ENCODE results near the gene SEMA6B. TPM values are rescaled to one million over a fixed set of nuclear protein-coding genes. Genes with fewer than 3 reads are reported as not detected.

SEMA6B gene
- total and polyA plus RNA-seq, 2 donors (not counting 3 experiments of a cell fraction or from before 2014, with no cell fraction given) = 97.8 to 176 TPM

- Histone ChIP-seq H3K9ac (replicated peaks; ENCODE audit: extremely low read depth, insufficient read depth, low read length) (no peak overlapping the region), H4K20me1 (replicated peaks; ENCODE audit: control insufficient read depth, extremely low read depth, insufficient read depth, low read length) (no peaks in the 10 kb centered on the region), H3K36me3 (ENCODE audit: control insufficient read depth in 2 of 2, extremely low read depth in 1 of 2, insufficient read depth in 2 of 2, low read length in 2 of 2) (no peaks in the 10 kb centered on the region), H3K4me3 (replicated peaks in 1 of 3; ENCODE audit: insufficient read depth in 1 of 3, low read depth in 1 of 3, low read length in 3 of 3) (no peak overlapping the region), H3K27me3 (ENCODE audit: control insufficient read depth in 2 of 2, insufficient read depth in 2 of 2, low read length in 2 of 2) (peaks cover 0 to 2% of the 10 kb centered on the region in 2 experiments), H3K79me2 (ENCODE audit: control insufficient read depth, insufficient read depth, low read length) (no peaks in the 10 kb centered on the region), H3K9me1 (replicated peaks; ENCODE audit: control insufficient read depth, extremely low read depth, insufficient read depth, low read length) (no peaks in the 10 kb centered on the region), H2AFZ (ENCODE audit: low read depth, low read length) (no peak overlapping the region), H3K27ac (ENCODE audit: insufficient read depth, low read depth, low read length) (no peak overlapping the region), H3K9me3 (replicated peaks; ENCODE audit: control insufficient read depth, insufficient read depth, low read length) (no peaks in the 10 kb centered on the region), H3K4me1 (ENCODE audit: control insufficient read depth, extremely low read depth, insufficient read depth, low read length) (peaks cover 14% of the 10 kb centered on the region), H3K4me2 (ENCODE audit: insufficient read depth, low read length) (no peak overlapping the region)
- BruUV-seq (replicated peaks) = no TSS peak
- FAIRE-seq = no peak
- ChIA-PET POLR2A (no interaction called here), CTCF (interaction anchor here (1.4 to 1.9 kb wide), 2 partner anchors 10 to 47 kb away, joined by 4 to 9 read pairs; no protein-coding TSS in a partner anchor)
- TF ChIP-seq JUN (IDR thresholded peaks at IDR 0.05; ENCODE audit: borderline replicate concordance, insufficient read depth, insufficient read length, low read depth) (no peak), EZH2 (IDR thresholded peaks at IDR 0.05; ENCODE audit: borderline replicate concordance, low read depth, low read length, severe bottlenecking) (no peak), FOS (IDR thresholded peaks at IDR 0.05; ENCODE audit: borderline replicate concordance, insufficient read depth, low read length) (no peak), MYC (IDR thresholded peaks at IDR 0.05; ENCODE audit: low read depth, low read length) (no peak), POLR2A (IDR thresholded peaks at IDR 0.05; ENCODE audit: low read depth, low read length) (no peak), POLR2AphosphoS5 (IDR thresholded peaks at IDR 0.05; ENCODE audit: insufficient read depth, low read depth, low read length) (no peak), CTCF (IDR thresholded peaks at IDR 0.05; ENCODE audit: extremely low read depth in 1 of 2, insufficient read depth in 1 of 2, low read depth in 1 of 2, low read length in 2 of 2) (no peak), GATA2 (IDR thresholded peaks at IDR 0.05; ENCODE audit: insufficient read depth, insufficient read length, low read depth, low read length) (no peak), MAX (IDR thresholded peaks at IDR 0.05; ENCODE audit: insufficient read depth, insufficient read length) (no peak)
- DNase-seq (ENCODE audit: low read depth, low spot score) = no peak
- intact Hi-C loops (cut with micrococcal nuclease) (no loop called here), dilution Hi-C loops (cut with MboI; ENCODE audit: extremely low pct_ligation_motif_present, low sequenced_read_pairs) (no loop called here)
These were observed 26.8 kb upstream of the SEMA6B start for GRCh38 chr19:4586245-4586644.

All from endothelial cell of umbilical vein (primary cell).